GM18858 (cell line): ENCODE results near the gene DENND2A.
"Not testable (repeated sequence)": the region's sequence is repeated elsewhere in the genome, so short reads cannot be mapped to it uniquely, and the experiment has no call there.

Experiments used
- ATAC-seq: cut with Tn5 transposase; IDR thresholded peaks from one replicate; pipeline ENCODE4 v1.9.1; 2021; ENCODE audit not compliant: unreplicated experiment

Gene DENND2A

DNA sequence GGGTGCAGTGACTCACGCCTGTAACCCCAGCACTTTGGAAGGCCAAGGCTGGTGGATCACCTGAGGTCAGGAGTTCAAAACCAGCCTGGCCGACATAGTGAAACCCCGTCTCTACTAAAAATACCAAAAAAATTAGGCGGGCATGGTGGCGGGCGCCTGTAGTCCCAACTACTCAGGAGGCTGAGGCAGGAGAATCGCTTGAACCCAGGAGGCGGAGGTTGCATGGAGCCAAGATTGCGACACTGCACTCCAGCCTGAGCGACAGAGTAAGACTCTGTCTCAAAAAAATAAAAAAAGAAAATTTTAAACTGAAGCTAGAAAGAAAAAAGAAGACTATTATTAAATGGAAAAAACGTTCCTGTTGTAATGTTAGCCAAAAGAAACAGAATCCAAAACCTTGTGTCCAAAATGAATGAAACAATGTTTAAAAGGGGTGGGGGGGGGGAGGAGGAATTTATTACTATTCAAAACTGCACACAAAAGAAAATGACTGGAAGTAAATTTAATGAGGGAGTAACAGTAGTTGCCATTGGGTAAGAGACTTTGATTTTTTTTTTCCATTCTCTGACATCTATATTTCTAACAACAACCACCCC is 20.6 kb downstream of the DENND2A start:
- ATAC-seq, result not testable (repeated sequence)

- no peak for ATAC-seq
These were observed 21.4 kb downstream of the DENND2A start for GRCh38 chr7:140619176-140619575.

DNA sequence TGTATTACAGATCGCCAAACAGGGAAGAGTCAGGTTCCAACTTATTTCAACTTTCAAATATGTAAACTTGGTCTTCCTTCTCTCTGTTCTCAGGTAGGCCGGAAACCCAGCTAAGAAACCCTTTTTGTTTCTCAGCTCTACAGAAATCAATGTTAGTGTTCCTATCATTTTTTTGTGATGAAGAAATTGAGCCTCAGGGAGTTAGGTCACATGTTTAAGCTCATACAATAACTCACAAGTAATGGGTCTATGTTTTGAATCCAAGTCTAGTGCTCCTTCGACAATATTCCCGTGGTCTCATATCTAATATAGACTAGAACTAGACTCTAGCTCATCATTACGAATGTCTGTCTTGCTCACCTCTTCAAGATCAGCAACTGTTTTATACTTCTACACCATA is 22.3 kb downstream of the DENND2A start:
- ATAC-seq, result no peak

DNA sequence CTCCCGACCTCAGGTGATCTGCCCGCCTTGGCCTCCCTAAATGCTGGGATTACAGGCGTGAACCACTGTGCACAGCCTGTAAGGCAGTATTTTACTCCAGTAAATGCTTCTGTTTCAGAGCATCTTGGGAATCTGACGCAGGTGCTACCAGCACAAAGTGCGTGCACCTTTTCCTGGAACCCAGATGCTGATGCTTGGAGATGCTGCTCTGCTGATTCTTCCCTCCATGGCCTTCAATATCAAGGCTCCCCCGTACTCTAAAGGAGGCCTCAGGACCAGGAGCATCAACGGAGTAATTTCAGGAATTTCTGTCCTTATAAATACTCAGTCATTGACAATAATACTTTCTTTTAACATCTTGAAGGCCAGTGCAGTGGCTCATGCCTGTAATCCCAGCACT is 23.5 kb downstream of the DENND2A start:
- ATAC-seq, result no peak

GRCh38 chr7:140616328-140616727 is 24.3 kb downstream of the DENND2A start:
- ATAC-seq, result no peak

DNA sequence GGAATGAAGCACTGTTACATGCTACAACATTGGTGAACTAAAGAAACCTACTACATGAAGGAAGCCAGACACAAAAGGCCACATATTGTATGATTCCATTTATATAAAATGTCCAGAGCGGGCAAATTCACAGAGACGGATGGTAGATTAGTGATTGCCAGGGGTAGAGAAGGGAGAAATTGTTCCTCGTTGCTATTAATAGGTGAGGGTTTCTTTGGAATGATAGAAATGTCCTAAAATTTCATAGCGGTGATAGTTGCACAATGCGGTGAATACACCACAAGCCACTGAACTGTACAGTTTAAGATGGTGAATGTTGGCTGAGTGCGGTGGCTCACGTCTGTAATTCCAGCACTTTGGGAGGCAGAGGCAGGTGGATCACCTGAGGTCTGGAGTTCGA is 29.0 kb downstream of the DENND2A start:
- ATAC-seq, result no peak

DNA sequence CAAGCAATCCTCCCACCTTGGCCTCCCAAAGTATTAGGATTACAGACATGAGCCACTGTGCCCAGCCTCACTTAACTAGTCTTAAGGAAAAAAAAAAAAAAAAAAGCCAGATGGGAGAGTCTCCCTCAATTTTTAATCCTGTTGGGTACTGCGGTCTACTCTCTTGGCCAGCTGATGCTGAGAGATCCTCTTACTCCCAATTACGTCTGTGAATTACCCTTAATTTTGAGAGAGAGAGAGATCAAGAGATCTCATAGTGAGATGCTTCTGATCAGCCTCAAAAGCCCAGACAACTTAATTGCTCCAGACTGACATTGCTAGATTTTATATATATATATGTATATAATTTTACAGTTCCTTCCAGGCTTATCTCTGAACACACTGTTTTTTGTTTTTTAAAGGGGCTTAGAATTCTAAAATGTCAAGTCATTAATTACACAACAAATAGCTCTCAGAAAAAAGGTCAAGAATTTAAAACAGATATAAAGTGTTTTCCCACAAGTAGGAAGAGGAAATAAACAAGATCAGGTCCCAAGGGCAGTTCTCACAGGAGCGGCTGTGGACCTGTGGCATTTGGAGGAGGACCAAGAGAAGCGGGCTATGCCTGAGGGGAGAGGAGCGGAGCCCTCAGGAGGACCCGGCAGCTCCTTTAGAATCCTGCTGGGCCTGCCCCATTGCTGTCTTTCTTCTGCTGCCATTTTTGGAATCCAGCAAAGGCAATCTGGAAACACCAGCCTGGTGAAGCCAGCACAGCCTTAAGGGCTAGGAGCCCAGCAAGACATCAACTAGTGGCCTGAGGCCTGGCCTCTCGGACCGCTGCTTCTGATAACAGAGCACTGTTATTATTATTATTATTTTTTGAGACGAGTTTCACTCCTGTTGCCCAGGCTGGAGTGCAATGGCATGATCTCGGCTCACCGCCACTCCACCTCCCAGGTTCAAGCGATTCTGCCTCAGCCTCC is 30.1 kb downstream of the DENND2A start:
- ATAC-seq, result no peak

GRCh38 chr7:140609646-140610045 is 31.0 kb downstream of the DENND2A start:
- no peak for ATAC-seq

- no peak for ATAC-seq
These were observed 33.1 kb downstream of the DENND2A start for GRCh38 chr7:140607441-140607989.

DNA sequence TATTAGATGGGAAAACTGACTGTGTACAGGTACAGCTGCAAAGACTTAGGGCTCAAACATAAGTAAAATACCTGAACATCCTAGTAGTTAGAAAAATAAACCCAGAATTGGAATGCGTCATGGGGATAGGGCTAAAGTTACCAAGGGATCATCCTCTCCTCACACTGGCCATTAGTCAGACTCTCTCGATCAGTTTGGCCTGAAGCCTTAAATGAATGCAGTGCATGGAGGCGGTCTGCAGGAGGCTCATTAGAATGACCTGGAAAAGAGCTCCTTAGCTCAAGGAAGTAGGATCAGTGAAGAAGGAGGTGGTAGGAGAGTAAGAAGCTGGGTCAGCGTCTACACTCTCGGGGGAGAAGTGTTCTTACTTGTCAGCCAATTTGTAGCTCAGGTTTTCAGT is 35.3 kb downstream of the DENND2A start:
- no peak for ATAC-seq

GRCh38 chr7:140604760-140605159 is 35.9 kb downstream of the DENND2A start:
- no peak for ATAC-seq

DNA sequence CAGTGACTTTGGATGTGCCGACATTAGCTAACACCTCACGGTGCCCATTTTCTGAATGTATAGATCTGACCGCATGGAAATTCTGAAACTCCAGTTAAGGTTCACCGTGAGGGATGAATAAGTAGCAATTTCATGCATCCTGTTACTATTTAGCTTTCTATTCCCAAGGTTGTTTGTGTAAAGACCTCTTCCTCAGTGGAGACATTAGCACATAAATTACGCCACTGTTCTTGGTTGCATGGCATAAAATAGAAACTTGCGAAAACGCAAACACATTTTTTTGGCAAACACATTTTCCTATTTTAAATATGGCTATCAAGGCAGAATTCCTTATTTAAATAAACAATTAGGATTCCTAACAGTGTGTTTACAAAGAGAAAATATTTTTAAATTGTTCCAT is 36.5 kb downstream of the DENND2A start:
- ATAC-seq, result no peak

GRCh38 chr7:140601566-140602174 is 38.9 kb downstream of the DENND2A start:
- ATAC-seq, result no peak

DNA sequence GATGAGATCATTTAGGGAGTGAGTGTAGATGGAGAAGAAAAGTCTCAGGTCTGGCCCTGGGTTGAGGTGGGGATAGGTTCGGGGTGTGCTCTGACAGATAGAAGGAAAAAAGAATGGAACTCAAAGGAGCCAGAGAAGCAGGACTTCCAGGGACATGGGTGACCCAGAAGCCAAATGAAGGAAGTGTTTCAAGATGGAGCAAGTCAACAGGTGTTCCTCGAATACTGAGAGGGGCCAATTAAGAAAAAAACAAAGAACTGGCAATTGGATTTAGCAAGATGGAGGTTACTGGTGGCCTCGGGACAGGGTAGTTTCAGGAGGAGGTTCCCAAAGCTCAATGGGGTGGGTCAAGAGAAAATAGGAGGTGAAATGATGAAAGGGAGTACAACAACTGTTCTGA is 40.3 kb downstream of the DENND2A start:
- no peak for ATAC-seq

DNA sequence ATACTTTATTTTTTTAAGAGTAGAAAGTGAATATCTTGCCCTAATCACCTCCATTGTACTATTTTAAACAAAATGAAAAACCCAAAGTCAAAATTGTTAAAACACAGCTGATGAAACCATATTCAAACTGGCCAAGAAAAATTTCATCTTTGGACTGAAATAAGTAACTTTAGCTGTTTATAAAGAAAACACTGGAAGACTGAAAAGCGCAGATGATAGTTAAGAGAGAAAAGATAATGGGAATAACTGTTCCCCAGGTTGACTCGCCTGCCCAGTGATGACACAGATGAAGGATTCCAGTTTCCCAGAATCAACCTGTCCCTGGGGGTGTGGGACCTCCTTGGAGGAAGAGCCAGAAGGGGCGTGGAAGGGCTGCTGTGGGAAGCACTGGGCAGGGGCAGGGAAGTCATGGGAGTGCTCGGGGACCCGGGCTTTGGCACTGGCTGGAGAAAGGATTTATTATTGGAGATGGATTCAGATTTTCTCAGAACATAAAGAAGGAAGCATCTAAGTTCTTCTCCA is 43.1 kb downstream of the DENND2A start:
- ATAC-seq, result no peak

DNA sequence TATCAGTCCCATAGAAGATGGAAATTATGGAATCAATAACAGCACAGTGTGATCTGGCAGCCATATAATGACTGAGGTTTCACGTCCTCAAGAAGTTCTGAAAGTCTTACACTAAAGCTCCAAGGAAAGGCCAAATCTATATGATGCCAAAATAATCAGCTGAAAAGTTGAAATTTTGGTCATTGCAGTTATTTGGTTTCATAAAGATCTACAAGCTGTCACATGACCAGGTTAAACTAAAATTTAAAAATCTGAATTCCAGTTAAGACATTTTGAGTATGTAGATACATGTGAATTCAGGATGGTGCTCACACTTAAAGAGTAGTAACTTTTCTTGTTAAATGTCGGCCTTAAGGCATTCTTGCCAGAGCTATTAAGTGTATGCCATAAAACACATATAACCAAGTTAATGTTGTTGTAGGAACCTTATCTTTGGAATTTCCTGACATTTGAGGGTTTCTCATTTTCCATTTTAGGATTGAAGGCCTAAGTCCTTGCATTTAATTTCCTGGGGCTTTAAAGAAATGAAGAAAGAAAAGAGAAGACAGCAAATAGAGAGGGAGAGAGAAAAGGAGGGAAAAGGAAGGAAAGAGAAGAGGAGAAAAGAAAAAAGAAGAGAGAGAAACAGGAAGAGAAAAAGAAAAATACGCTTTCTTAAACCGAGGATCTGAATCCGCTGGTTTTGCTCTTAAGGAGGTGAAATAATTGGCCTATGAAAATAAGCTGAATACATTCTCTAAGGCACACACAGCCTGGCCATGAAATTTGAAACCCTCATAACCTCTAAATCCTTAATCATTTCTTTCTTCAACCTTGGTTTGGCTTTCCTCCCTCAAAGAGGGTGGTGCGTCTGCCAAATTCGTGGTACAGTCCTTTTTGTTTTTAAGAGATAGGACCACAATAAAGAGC is 43.8 kb downstream of the DENND2A start:
- ATAC-seq, result no peak

- ATAC-seq, result no peak
These were observed 45.0 kb downstream of the DENND2A start for GRCh38 chr7:140595468-140596092.

GRCh38 chr7:140594131-140594691 is 46.4 kb downstream of the DENND2A start:
- no peak for ATAC-seq

DNA sequence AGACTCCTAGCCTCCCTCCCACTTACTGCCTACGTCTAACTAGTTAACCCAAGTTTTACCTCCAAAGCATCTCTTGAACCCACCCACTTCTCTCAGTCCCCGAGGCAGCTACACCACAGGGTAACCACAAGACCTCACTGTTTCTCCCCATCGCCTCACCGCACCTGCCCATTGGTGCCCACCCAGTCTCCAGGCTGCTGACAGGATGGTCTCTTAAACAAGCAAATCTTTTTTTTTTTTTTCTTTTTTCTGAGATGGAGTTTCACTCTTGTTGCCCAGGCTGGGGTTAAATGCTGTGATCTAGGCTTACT is 47.0 kb downstream of the DENND2A start:
- ATAC-seq, result no peak
